T-cell (primary cell): ENCODE measurements around the gene ICE1. TPM values are rescaled to one million over a fixed set of nuclear protein-coding genes. Genes with fewer than 3 reads are reported as not detected.
A peak's percentile ranks its signal among the peaks of the same experiment; 100 is the strongest.

ENCODE experiments used
- ATAC-seq, 4 experiments: fragments of 200-7000 bp in 3 of 4; fragments of 150-1000 bp in 1 of 4; cut with Tn5 transposase; replicated peaks in 1 of 4; 1 replicate in 3 of 4; 2 replicates in 1 of 4; pipeline ENCODE4 v1.10.0; 2021; ENCODE audit warnings: moderate library complexity in 3 of 4, mild to moderate bottlenecking in 2 of 4, moderate number of reproducible peaks in 1 of 4
- CTCF ChIA-PET, 2 donors: fragments of 300-600 bp; sonication (Branson Sonifier 250); formaldehyde crosslinking; loops; one replicate each; lab custom pipeline; 2022; ENCODE audit warnings: antibody characterized with exemption in 2 of 2; lab: Charles Lee
- POLR2A ChIA-PET, 2 donors: fragments of 300-600 bp; sonication (Branson Sonifier 250); formaldehyde crosslinking; loops; one replicate each; lab custom pipeline; 2022; ENCODE audit warnings: antibody characterized with exemption in 2 of 2; lab: Charles Lee
- DNase-seq, 35 experiments: peaks; one replicate each; pipeline versions ENCODE4 v3.0.0 to v3.0.0-alpha.2; 2013 to 2023
- H3K27ac ChIP-seq: one replicate; pipeline ENCODE4 v1.5.1; 2013; ENCODE audit warnings: low read length
- H3K27me3 ChIP-seq, 2 experiments: replicated peaks in 1 of 2; 1 replicate in 1 of 2; 2 replicates in 1 of 2; pipeline versions ENCODE4 v1.6.1 to v1.7.0; 2013; ENCODE audit warnings: low read length in 1 of 2, mixed read lengths in 1 of 2; ENCODE audit not compliant: control insufficient read depth in 2 of 2, insufficient read depth in 2 of 2; ENCODE audit errors: extremely low read depth in 1 of 2
- H3K36me3 ChIP-seq, 2 donors: 1 replicate in 1 of 2; 2 replicates in 1 of 2; pipeline versions ENCODE4 v1.6.1 to v1.7.0; 2013; ENCODE audit warnings: low read length in 1 of 2; ENCODE audit not compliant: control insufficient read depth in 2 of 2, insufficient read depth in 1 of 2; ENCODE audit errors: extremely low read depth in 1 of 2
- H3K4me1 ChIP-seq, 2 experiments: 1 replicate in 1 of 2; 2 replicates in 1 of 2; pipeline versions ENCODE4 v1.6.1 to v1.7.0; 2013; ENCODE audit warnings: low read length in 2 of 2, mixed read lengths in 1 of 2; ENCODE audit not compliant: insufficient read depth in 2 of 2, control insufficient read depth in 1 of 2; ENCODE audit errors: extremely low read depth in 1 of 2
- H3K4me3 ChIP-seq, 2 donors: 1 replicate in 1 of 2; 2 replicates in 1 of 2; pipeline versions ENCODE4 v1.5.1 to v1.7.0; 2013; ENCODE audit warnings: mild to moderate bottlenecking in 2 of 2, low read length in 1 of 2, moderate library complexity in 1 of 2; ENCODE audit not compliant: control insufficient read depth in 1 of 2; ENCODE audit errors: extremely low read depth in 1 of 2
- H3K9me3 ChIP-seq: 2 replicates; pipeline ENCODE4 v1.7.0; 2013
- H3K27ac Mint-ChIP-seq, 2 donors: one replicate each; pipeline ENCODE4 v1.8.0; 2020 to 2021; ENCODE audit warnings: mild to moderate bottlenecking in 2 of 2, mixed read lengths in 2 of 2
- H3K27me3 Mint-ChIP-seq, 2 donors: one replicate each; pipeline ENCODE4 v1.8.0; 2021 to 2022; ENCODE audit warnings: mixed read lengths in 2 of 2
- H3K36me3 Mint-ChIP-seq: one replicate; pipeline ENCODE4 v1.8.0; 2021; ENCODE audit warnings: mixed read lengths
- H3K4me1 Mint-ChIP-seq, 3 donors: one replicate each; pipeline ENCODE4 v1.8.0; 2020 to 2022; ENCODE audit warnings: mixed read lengths in 3 of 3, mild to moderate bottlenecking in 1 of 3
- H3K4me3 Mint-ChIP-seq, 3 donors: one replicate each; pipeline ENCODE4 v1.8.0; 2020 to 2022; ENCODE audit warnings: mild to moderate bottlenecking in 3 of 3, mixed read lengths in 3 of 3, moderate library complexity in 3 of 3
- H3K9me3 Mint-ChIP-seq, 3 donors: one replicate each; pipeline ENCODE4 v1.8.0; 2020 to 2022; ENCODE audit warnings: mixed read lengths in 3 of 3
- WGBS: methylation state at CpG from one replicate; pipeline ENCODE4 v1.1.5; 2013; ENCODE audit warnings: missing lambda C conversion rate; ENCODE audit not compliant: insufficient coverage; 5-methylcytosine and 5-hydroxymethylcytosine counted together
- total RNA-seq, 35 experiments: library from RNA in 6 of 35; stranded (reverse) in 6 of 35; fragments of 120-200 nt in 1 of 35; gene quantifications; one replicate each; pipeline versions ENCODE4 v1.2.1 to v1.2.4 and lab custom pipeline; 2013 to 2026

The ICE1 gene
- total RNA-seq, 5 donors from 2014 or later (not counting 1 experiment from before 2014, with no cell fraction given): 37.3 to 42.9 (median 40.5) TPM

- H3K27ac Mint-ChIP-seq: no peak overlapping the region
- no peaks in the 10 kb centered on the region for H3K36me3 ChIP-seq
- peaks cover 0 to 4% (median 0%) of the 10 kb centered on the region in 3 donors for H3K9me3 Mint-ChIP-seq
- H3K9me3 ChIP-seq: no peaks in the 10 kb centered on the region
- H3K4me3 ChIP-seq: no peak overlapping the region
- ChIA-PET CTCF (no interaction called here), POLR2A (no interaction called here)
- H3K4me3 Mint-ChIP-seq: no peak overlapping the region
- H3K27me3 Mint-ChIP-seq: no peaks in the 10 kb centered on the region
- peaks cover 14 to 21% (median 18%) of the 10 kb centered on the region in 3 donors for H3K4me1 Mint-ChIP-seq
- peaks cover 9% of the 10 kb centered on the region for H3K36me3 Mint-ChIP-seq
- H3K4me1 ChIP-seq: peaks cover 0 to 5% of the 10 kb centered on the region in 2 experiments
- H3K27me3 ChIP-seq: no peaks in the 10 kb centered on the region
- H3K27ac ChIP-seq: no peak overlapping the region
- DNase-seq (no peak), ATAC-seq (no peak)
- no CpG with 5 or more reads among the region's 2 CpGs for WGBS
Observed at GRCh38 chr5:5522336-5522735, 99.9 kb downstream of the ICE1 start.

- H3K4me1 Mint-ChIP-seq: peaks cover 14 to 21% (median 18%) of the 10 kb centered on the region in 3 donors
- DNase-seq (peak in 23 of 35 experiments; percentile 2 to 77 (median 11)), ATAC-seq (peak; percentile 52 to 96 (median 59))
- H3K4me3 Mint-ChIP-seq: peak overlapping the region; percentile 42 to 70 (median 57)
- ChIA-PET CTCF (no interaction called here), POLR2A (no interaction called here)
- WGBS: 85% methylated on average over 5 of the region's 6 CpGs
- Histone ChIP-seq H3K27ac (peak overlapping the region; percentile 38), H3K4me1 (peaks cover 0 to 5% of the 10 kb centered on the region in 2 experiments), H3K9me3 (no peaks in the 10 kb centered on the region), H3K27me3 (no peaks in the 10 kb centered on the region), H3K4me3 (peak overlapping the region in 1 of 2 donors; percentile 27), H3K36me3 (no peaks in the 10 kb centered on the region)
- peaks cover 9% of the 10 kb centered on the region for H3K36me3 Mint-ChIP-seq
- peaks cover 0 to 4% (median 0%) of the 10 kb centered on the region in 3 donors for H3K9me3 Mint-ChIP-seq
- H3K27me3 Mint-ChIP-seq: no peaks in the 10 kb centered on the region
- peak overlapping the region; percentile 85 to 88 for H3K27ac Mint-ChIP-seq
Observed at GRCh38 chr5:5523066-5523505, 100.6 kb downstream of the ICE1 start.

DNA sequence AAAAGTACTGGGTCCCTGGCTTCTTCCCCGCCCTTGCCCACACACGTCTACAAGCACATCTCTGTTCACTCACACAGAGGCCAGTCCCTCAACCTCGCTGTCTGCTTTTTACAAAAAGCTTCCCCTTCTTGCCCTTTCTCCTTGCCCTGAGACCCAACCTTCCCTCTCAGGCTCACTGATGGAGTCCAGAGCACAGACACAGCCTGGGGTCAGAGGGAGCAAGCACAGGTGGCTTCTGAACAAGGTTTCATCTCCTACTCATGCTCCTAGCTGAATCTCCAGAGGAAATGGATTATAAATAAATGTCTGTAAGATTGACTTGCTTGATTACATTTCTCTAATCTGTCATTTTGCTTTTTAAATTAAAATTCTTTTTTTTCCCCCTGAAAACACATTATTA is 101.8 kb downstream of the ICE1 start:
- H3K36me3 Mint-ChIP-seq: peaks cover 9% of the 10 kb centered on the region
- 88% methylated on average over 3 of the region's 3 CpGs for WGBS
- ChIA-PET POLR2A (interaction anchor here (0.6 to 1.0 kb wide), 3 partner anchors 99 to 1109 kb away, joined by 3 to 4 read pairs (median 4); partner anchors contain the start of genes NSUN2 (in 1 of the 2) and SRD5A1 (in 1 of the 2)), CTCF (interaction anchor here in 1 of 2 donors (0.6 kb wide), 1 partner anchor 1207 kb away, joined by 3 read pairs; no protein-coding TSS in a partner anchor)
- H3K4me3 Mint-ChIP-seq: peak overlapping the region in 1 of 3 donors; percentile 57
- no peak overlapping the region for H3K4me3 ChIP-seq
- H3K4me1 Mint-ChIP-seq: peaks cover 14 to 21% (median 18%) of the 10 kb centered on the region in 3 donors
- peak overlapping the region; percentile 10 to 88 for H3K27ac Mint-ChIP-seq
- no peaks in the 10 kb centered on the region for H3K27me3 Mint-ChIP-seq
- H3K4me1 ChIP-seq: peaks cover 0 to 5% of the 10 kb centered on the region in 2 experiments
- H3K27me3 ChIP-seq: no peaks in the 10 kb centered on the region
- no peaks in the 10 kb centered on the region for H3K36me3 ChIP-seq
- no peak overlapping the region for H3K27ac ChIP-seq
- no peak for DNase-seq
- no peaks in the 10 kb centered on the region for H3K9me3 ChIP-seq
- H3K9me3 Mint-ChIP-seq: peaks cover 3 to 10% (median 4%) of the 10 kb centered on the region in 3 donors
- ATAC-seq: no peak

- CTCF ChIA-PET: no interaction called here
- no peak overlapping the region for H3K4me3 Mint-ChIP-seq
- H3K36me3 Mint-ChIP-seq: no peaks in the 10 kb centered on the region
- Histone ChIP-seq H3K36me3 (no peaks in the 10 kb centered on the region), H3K4me1 (no peaks in the 10 kb centered on the region), H3K9me3 (no peaks in the 10 kb centered on the region), H3K27me3 (peaks cover 0 to 37% of the 10 kb centered on the region in 2 experiments), H3K27ac (no peak overlapping the region), H3K4me3 (no peak overlapping the region)
- no peak for ATAC-seq
- WGBS: 66% methylated on average over 3 of the region's 5 CpGs
- no peak overlapping the region for H3K27ac Mint-ChIP-seq
- peaks cover 32 to 39% of the 10 kb centered on the region in 2 donors for H3K27me3 Mint-ChIP-seq
- POLR2A ChIA-PET: no interaction called here
- peaks cover 4 to 7% (median 5%) of the 10 kb centered on the region in 3 donors for H3K9me3 Mint-ChIP-seq
- no peaks in the 10 kb centered on the region for H3K4me1 Mint-ChIP-seq
- DNase-seq: no peak
Observed at GRCh38 chr5:5531371-5531770, 108.9 kb downstream of the ICE1 start.

DNA sequence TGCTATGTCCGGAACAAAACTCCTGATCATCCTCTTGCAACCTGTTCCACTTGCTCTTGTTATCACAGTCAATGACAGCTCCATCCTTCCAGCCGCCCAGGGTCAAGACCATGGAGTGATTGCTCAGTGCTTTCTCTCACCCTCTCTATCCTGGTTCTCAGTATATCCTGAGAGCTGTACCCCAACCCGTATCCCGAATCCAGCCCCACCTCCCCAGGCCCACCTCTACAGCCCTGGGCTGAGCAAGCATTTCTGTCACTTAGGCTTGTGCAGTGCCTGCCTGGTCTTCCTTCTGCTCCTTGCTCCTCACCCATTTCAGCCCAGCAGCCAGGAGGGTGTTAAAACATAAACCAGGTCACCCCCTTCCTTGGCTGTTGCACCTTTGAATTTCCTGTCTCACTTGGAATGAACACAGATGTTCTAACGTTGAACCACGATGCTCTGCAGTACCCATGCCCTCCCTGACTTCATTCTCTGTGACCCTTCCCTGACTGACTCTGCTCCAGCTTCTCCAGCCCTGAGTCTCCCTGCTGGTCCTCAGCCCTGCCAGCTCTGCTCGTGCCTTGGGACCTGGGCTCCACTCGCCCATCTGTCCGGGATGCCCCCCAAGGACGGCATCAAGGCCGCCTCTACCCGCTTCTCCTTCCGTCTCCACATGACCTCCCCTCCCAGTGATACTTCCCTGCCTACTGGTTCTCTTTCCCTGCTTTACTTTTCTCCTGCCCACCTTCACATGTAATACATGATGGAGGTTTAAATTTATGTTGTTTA is 110.0 kb downstream of the ICE1 start:
- no peak for DNase-seq
- Mint-ChIP-seq H3K36me3 (no peaks in the 10 kb centered on the region), H3K4me3 (no peak overlapping the region), H3K27me3 (peaks cover 34 to 48% of the 10 kb centered on the region in 2 donors), H3K4me1 (no peaks in the 10 kb centered on the region), H3K9me3 (peaks cover 4 to 7% (median 5%) of the 10 kb centered on the region in 3 donors), H3K27ac (no peak overlapping the region)
- CTCF ChIA-PET: no interaction called here
- Histone ChIP-seq H3K9me3 (no peaks in the 10 kb centered on the region), H3K4me1 (no peaks in the 10 kb centered on the region), H3K27me3 (peaks cover 0 to 43% of the 10 kb centered on the region in 2 experiments), H3K27ac (no peak overlapping the region), H3K36me3 (no peaks in the 10 kb centered on the region), H3K4me3 (no peak overlapping the region)
- no peak for ATAC-seq
- POLR2A ChIA-PET: no interaction called here
- WGBS: 81% methylated on average over 9 of the region's 13 CpGs

DNA sequence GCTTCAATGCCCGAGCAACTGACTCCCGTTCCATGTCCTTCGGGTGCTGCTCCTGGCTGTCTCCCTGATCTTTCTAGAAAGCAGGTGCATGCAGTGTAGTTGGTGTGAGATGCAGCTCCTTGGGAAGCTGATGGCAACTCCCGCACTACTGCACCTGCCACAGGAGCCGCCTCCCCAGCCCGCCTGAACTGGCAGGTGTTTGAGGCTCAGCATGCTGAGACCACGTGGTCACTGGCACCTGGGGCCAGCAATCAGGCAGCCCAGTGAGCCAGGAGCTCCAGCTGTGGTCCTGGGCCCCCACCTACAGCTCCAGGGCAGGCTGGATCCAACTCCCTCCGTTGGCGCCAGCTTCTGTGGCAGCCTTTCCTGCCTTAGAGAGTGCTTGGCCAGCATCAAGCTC is 111.5 kb downstream of the ICE1 start:
- H3K27ac ChIP-seq: no peak overlapping the region
- no peaks in the 10 kb centered on the region for H3K36me3 Mint-ChIP-seq
- H3K27ac Mint-ChIP-seq: no peak overlapping the region
- no peak for ATAC-seq
- 75% methylated on average over 8 of the region's 9 CpGs for WGBS
- peaks cover 34 to 48% of the 10 kb centered on the region in 2 donors for H3K27me3 Mint-ChIP-seq
- no peak overlapping the region for H3K4me3 Mint-ChIP-seq
- peaks cover 2 to 6% (median 3%) of the 10 kb centered on the region in 3 donors for H3K9me3 Mint-ChIP-seq
- no peaks in the 10 kb centered on the region for H3K36me3 ChIP-seq
- no peaks in the 10 kb centered on the region for H3K9me3 ChIP-seq
- ChIA-PET POLR2A (no interaction called here), CTCF (no interaction called here)
- H3K4me1 ChIP-seq: no peaks in the 10 kb centered on the region
- no peak for DNase-seq
- no peak overlapping the region for H3K4me3 ChIP-seq
- peaks cover 0 to 43% of the 10 kb centered on the region in 2 experiments for H3K27me3 ChIP-seq
- H3K4me1 Mint-ChIP-seq: no peaks in the 10 kb centered on the region
